ENCODE results near the gene KDM3A. TPM values are rescaled to one million over a fixed set of nuclear protein-coding genes. Genes with fewer than 3 reads are reported as not detected.

The KDM3A gene
- total and polyA plus RNA-seq, 10 donors = 16.1 to 87.5 (median 45.5) TPM

DNA sequence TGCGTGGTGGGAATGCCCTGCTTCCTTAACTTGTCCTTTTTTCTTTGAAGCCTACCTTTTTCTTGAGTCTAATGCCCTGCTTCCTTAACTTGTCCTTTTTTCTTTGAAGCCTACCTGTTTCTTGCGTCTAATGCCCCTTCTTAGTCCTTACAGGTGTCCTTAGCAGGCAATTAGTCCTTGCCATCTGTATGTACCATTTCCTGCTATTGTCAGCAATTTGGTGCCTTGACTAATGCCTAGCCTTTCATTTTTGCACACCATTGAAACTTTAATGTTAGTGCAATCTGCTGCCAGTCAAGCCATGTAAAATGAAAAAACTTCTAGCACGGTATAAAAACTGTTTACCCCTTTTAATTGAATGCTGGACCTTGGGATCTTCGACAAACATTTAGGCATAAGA is 4.3 kb downstream of the KDM3A start:
- H3K36me3 ChIP-seq = peaks cover 0 to 71% (median 17%) of the 10 kb centered on the region in 6 donors
- peaks cover 21 to 83% (median 60%) of the 10 kb centered on the region in 6 donors for H3K4me1 ChIP-seq
- no peak overlapping the region for H3K4me3 ChIP-seq
- WGBS, 5 donors = 73 to 87% (median 81%) methylated on average over 4 of the region's 4 CpGs
- DNase-seq = no peak
- peaks cover 0 to under 1% (median 0%) of the 10 kb centered on the region in 8 donors for H3K9me3 ChIP-seq
- H3K27me3 ChIP-seq (replicated peaks in 1 of 7) = no peaks in the 10 kb centered on the region
- TF ChIP-seq, protein P1, sequence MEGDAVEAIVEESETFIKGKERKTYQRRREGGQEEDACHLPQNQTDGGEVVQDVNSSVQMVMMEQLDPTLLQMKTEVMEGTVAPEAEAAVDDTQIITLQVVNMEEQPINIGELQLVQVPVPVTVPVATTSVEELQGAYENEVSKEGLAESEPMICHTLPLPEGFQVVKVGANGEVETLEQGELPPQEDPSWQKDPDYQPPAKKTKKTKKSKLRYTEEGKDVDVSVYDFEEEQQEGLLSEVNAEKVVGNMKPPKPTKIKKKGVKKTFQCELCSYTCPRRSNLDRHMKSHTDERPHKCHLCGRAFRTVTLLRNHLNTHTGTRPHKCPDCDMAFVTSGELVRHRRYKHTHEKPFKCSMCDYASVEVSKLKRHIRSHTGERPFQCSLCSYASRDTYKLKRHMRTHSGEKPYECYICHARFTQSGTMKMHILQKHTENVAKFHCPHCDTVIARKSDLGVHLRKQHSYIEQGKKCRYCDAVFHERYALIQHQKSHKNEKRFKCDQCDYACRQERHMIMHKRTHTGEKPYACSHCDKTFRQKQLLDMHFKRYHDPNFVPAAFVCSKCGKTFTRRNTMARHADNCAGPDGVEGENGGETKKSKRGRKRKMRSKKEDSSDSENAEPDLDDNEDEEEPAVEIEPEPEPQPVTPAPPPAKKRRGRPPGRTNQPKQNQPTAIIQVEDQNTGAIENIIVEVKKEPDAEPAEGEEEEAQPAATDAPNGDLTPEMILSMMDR (IDR thresholded peaks at IDR 0.05 in 8 of 11, conservative IDR thresholded peaks at IDR 0.05 in 3 of 11) = no peak
- no peak for TF ChIP-seq POLR2AphosphoS5 (IDR thresholded peaks at IDR 0.05)
- TF ChIP-seq POLR2A (IDR thresholded peaks at IDR 0.05) = no peak
- H3K27ac ChIP-seq = peak overlapping the region in 1 of 8 donors; percentile 21
- intact Hi-C loops (cut with DNase I; ENCODE audit: low total_unique reads) = loop anchor here (10.0 kb wide), 1 partner anchor 119 kb away; the partner anchor contains the start of gene CHMP3

- intact Hi-C loops (cut with DNase I; ENCODE audit: low total_unique reads) = loop anchor here (10.0 kb wide), 1 partner anchor 119 kb away; the partner anchor contains the start of gene CHMP3
Measured at GRCh38 chr2:86446060-86446459, 4.9 kb downstream of the KDM3A start.

GRCh38 chr2:86453836-86454235 is 12.7 kb downstream of the KDM3A start:
- 46 to 73% (median 66%) methylated on average over 2 of the region's 2 CpGs for WGBS, 5 donors
- no peaks in the 10 kb centered on the region for H3K27me3 ChIP-seq (replicated peaks in 1 of 7)
- intact Hi-C loops (cut with DNase I; ENCODE audit: low total_unique reads) = no loop called here
- no peaks in the 10 kb centered on the region for H3K9me3 ChIP-seq
- DNase-seq = no peak
- peaks cover 2 to 25% (median 12%) of the 10 kb centered on the region in 6 donors for H3K4me1 ChIP-seq
- no peak overlapping the region for H3K27ac ChIP-seq
- peaks cover 0 to 100% (median 80%) of the 10 kb centered on the region in 6 donors for H3K36me3 ChIP-seq
- no peak overlapping the region for H3K4me3 ChIP-seq
- TF ChIP-seq POLR2AphosphoS5 (IDR thresholded peaks at IDR 0.05) (no peak), POLR2A (IDR thresholded peaks at IDR 0.05) (no peak)
- TF ChIP-seq, protein P1 (IDR thresholded peaks at IDR 0.05 in 8 of 11, conservative IDR thresholded peaks at IDR 0.05 in 3 of 11) = no peak

More at GRCh38 chr2:86446060-86446459, 4.9 kb downstream of the KDM3A start:
- TF ChIP-seq POLR2A (IDR thresholded peaks at IDR 0.05) (no peak), POLR2AphosphoS5 (IDR thresholded peaks at IDR 0.05) (no peak)
- TF ChIP-seq, protein P1 (IDR thresholded peaks at IDR 0.05 in 8 of 11, conservative IDR thresholded peaks at IDR 0.05 in 3 of 11) = no peak
- no peak for DNase-seq
- Histone ChIP-seq H3K27ac (no peak overlapping the region), H3K27me3 (replicated peaks in 1 of 7) (no peaks in the 10 kb centered on the region), H3K4me1 (peaks cover 21 to 84% (median 59%) of the 10 kb centered on the region in 6 donors), H3K9me3 (no peaks in the 10 kb centered on the region), H3K4me3 (no peak overlapping the region), H3K36me3 (peaks cover 0 to 77% (median 23%) of the 10 kb centered on the region in 6 donors)
- 95 to 99% (median 96%) methylated on average over 2 of the region's 2 CpGs for WGBS, 5 donors

DNA sequence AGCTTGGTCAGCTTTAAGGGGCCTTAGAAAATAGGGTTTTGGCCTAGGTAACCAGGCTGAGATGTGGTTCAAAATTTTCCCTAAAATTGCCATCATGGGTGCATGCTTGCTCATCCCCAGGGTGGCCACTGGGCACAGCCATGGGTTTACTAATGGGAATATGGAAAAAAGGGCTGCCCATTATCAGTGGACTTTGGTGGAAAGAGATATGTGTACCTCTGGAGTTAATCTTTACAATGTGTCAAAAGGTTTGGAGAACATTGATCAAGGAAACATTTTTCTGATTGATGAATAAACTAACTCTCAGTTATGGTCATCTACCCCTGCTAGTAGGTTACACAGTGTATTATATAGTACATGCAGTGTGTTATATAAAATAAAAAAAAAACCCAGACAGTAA is 13.1 kb downstream of the KDM3A start:
- no peak overlapping the region for H3K27ac ChIP-seq
- no peak for DNase-seq

More for the DNA sequence above, 13.1 kb downstream of the KDM3A start:
- peaks cover 0 to 100% (median 84%) of the 10 kb centered on the region in 6 donors for H3K36me3 ChIP-seq
- H3K4me3 ChIP-seq = no peak overlapping the region
- peaks cover 0 to 21% (median 8%) of the 10 kb centered on the region in 6 donors for H3K4me1 ChIP-seq
- no peaks in the 10 kb centered on the region for H3K9me3 ChIP-seq
- intact Hi-C loops (cut with DNase I; ENCODE audit: low total_unique reads) = no loop called here
- no peaks in the 10 kb centered on the region for H3K27me3 ChIP-seq (replicated peaks in 1 of 7)
- TF ChIP-seq POLR2A (IDR thresholded peaks at IDR 0.05) (no peak), POLR2AphosphoS5 (IDR thresholded peaks at IDR 0.05) (no peak)
- TF ChIP-seq, protein P1 (IDR thresholded peaks at IDR 0.05 in 8 of 11, conservative IDR thresholded peaks at IDR 0.05 in 3 of 11) = no peak
